Activated CD8-positive, alpha-beta memory T cell treated with anti-CD3 and anti-CD28 coated beads, Interleukin-2, amount 50 U/mL, for 24 hours (primary cell): ENCODE data around the gene ANKRD2.
"Not testable (repeated sequence)": the region's sequence is repeated elsewhere in the genome, so short reads cannot be mapped to it uniquely, and the experiment has no call there.

Experiments
- DNase-seq: peaks from one replicate; pipeline ENCODE4 v3.0.0-alpha.2; 2020; ENCODE audit errors: extremely low read depth

Gene ANKRD2

DNA sequence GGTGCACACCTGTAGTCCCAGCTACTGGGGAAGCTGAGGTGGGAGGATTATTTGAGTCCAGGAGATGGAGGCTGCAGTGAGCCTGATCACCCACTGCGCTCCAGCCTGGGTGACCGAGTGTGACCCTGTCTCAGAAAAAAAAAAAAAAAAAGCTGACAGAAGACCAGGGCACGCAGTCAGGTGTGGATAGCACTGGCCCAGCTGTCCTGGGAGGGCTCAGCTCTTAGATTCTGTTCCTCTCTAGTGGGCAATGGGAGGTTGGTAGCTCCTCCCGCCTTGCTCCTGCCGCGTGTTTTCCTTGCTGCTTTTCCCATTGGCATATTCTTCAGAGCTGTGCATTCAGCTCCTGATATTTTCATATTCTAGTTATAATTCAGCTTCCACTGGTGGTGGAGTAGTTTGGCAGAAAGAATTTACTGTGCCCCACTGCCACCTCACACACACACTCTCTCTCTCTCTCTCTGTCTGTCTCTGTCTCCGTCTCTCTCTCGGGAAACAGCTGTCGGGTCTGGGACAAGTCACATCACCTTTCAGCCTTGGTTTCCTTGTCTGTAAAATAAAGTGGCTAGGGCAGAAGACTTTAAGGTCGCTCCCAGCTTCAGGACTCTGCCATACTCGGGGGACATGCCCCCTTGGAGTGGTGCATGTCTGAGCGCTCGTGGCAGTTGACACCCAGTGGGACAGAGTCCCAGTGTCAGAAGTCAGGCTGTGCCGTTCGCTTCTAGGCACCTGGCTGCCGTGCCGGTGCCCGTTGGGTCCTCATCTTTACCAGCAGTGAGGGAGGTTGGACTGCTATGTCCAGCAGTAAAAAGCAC, 25.9 kb upstream of the ANKRD2 start:
- no peak for DNase-seq

DNA sequence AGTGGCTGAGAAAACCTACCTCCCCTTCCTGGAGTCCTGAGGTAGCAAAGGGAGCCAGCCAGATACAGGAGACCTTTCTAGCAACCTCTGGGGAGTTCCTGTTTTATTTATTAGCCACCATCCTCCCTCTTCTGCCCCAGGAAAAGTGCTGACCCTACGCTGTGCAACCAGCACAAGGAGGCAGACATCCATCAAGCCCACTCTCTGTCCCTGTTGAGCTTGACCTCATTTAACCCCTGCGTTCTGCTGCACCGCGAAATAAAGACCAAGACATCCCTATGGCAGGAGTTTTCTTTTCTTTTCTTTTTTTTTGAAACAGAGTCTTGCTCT, 25.3 kb upstream of the ANKRD2 start:
- no peak for DNase-seq

DNA sequence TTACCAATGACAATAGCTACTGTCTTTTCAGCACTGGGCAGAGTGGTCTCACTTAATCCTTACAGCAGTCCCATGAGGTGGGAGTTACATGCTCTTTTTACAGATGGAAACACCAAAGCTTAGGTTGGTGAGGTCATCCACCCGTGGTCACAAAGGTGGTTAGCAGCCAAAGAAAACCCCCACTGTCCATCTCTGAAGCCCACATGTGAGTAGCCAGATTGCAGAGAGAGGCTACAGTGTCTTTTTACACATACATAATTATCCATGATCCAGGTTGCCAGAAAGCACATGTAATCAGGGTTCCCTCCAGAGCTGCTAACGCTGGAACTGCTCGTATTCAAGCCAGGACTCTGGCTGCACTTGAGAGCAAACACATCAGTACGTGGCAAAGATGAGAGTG, 24.6 kb upstream of the ANKRD2 start:
- no peak for DNase-seq

DNA sequence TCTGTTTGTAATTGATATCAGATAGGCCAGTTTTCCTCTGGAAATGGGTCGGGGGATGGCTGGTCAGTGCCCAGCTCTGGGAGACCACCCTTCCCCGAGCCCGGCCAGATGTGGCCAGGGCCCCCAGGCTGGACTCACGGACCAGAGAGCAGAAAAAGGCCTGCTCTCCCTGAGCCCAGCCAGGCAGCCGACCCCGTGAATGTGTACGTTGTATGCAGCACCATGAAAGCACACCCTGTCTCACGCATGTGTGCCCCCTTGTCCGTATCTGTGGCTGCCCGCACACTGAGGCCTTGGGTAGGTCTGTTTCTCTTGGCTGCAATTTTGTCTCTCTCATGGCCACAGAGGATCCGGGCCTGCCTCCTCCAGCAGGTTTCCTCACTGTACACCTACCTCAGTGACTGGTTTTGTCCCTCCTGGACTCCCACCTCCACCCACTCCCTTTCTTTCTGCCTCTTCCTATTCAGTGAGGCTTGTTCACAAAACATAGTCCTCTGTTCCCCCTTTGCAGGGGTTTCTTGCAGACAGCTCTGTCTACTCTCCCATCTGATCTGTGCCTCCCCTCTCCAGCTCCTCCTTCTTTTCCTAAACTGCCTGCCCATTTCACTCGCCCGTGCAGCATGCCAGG, 23.6 kb upstream of the ANKRD2 start:
- no peak for DNase-seq

GRCh38 chr10:97549587-97550322, 22.8 kb upstream of the ANKRD2 start:
- no peak for DNase-seq

- DNase-seq, result no peak
Measured at GRCh38 chr10:97550336-97551149, 22.0 kb upstream of the ANKRD2 start.

- DNase-seq, result no peak
Measured at GRCh38 chr10:97551271-97551670, 21.3 kb upstream of the ANKRD2 start.

DNA sequence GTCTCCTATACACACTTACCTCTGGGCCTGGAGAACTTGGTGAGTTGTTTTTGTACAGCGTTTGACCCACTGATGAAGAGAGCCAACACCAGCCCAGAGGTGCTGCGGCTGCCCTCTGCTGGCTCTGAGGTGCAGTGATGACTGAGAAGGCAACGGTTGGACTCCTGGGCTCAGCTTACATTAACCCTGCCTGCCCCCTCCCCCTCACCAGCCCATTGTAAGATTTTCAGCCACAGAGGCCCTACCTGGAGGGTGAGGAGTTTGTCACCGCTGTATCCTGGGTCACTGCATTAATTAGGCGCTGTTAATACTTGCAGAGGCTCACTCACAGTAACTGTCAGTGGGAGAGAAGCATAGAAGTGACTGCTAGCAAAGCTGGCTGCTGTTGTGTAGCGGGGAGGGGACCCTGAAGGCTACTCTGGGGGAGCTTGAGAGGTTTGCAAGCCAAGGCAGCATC, 19.0 kb upstream of the ANKRD2 start:
- no peak for DNase-seq

DNA sequence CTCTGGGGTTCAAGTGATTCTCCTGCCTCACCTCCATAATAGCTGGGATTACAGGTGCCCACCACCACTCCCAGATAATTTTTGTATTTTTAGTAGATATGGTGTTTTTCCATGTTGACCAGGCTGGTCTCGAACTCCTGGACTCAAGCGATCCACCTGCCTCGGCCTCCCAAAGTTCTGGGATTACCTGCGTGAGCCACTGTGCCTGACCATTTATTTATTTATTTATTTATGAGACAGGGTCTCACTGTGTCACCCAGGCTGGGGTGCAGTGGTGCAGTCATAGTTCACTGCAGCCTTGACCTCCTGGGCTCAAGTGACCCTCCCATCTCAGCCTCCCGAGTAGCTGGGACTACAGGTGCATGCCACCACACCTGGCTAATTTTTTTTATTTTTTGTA, 18.2 kb upstream of the ANKRD2 start:
- DNase-seq, result not testable (repeated sequence)

- DNase-seq, result not testable (repeated sequence)
Measured at GRCh38 chr10:97555541-97555940, 17.0 kb upstream of the ANKRD2 start.

- DNase-seq, result not testable (repeated sequence)
Measured at GRCh38 chr10:97560731-97561381, 11.7 kb upstream of the ANKRD2 start.

DNA sequence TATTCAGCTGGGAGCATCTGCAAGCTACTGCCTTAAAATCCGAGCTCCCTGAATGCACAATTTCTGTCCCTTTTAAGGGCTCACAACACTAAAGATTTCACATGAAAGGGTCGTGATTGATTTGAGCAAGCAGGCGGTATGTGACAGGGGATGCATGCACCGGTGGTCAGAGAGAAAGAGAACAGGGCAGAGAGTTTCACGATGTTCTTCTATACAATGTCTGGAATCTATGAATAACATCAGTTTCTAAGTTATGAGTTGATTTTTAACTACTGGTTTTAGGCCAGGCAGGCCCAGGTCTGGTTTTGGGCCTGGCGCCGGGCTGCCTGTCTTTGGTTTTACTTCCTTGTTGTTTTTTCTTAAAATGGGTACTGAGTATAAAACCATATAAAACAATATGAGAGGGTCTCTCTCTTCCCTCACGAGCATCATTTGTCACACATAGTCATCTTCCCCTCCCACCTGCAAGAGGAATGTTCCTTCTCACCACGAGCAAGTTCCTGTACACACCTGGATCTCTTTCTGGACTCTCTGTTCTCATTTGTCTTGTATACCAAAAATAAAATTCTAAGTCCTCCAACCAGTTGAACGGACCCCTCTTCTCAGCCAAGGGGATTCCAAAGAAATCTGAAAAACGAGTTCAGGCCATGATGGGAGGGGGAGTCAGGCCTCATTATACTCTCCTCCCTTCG, 11.0 kb upstream of the ANKRD2 start:
- not testable (repeated sequence) for DNase-seq

GRCh38 chr10:97562329-97562728, 10.2 kb upstream of the ANKRD2 start:
- not testable (repeated sequence) for DNase-seq

DNA sequence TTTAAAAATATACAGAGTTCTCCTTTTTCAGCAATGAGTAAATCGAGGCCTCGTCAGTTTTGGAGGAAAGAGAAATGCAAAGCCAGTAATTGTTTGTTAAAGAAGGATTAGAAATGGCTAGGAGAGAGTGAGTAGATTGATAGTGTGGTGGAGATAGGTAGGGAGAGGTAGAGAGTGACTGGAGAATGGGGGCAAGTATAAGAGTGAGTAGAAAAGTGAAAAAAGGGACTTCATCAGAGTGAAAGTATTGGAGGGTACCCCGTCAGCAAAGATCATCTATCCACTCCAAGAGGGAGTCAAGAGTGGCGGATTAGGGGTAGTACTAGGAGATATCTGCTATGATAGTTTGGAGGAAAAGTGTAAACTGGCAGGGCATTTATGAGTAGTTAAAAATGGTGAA, 9.2 kb upstream of the ANKRD2 start:
- DNase-seq, result no peak

GRCh38 chr10:97564776-97565175, 7.8 kb upstream of the ANKRD2 start:
- no peak for DNase-seq

GRCh38 chr10:97566336-97566996, 6.1 kb upstream of the ANKRD2 start:
- DNase-seq, result no peak

- no peak for DNase-seq
Measured at GRCh38 chr10:97567891-97568290, 4.7 kb upstream of the ANKRD2 start.

DNA sequence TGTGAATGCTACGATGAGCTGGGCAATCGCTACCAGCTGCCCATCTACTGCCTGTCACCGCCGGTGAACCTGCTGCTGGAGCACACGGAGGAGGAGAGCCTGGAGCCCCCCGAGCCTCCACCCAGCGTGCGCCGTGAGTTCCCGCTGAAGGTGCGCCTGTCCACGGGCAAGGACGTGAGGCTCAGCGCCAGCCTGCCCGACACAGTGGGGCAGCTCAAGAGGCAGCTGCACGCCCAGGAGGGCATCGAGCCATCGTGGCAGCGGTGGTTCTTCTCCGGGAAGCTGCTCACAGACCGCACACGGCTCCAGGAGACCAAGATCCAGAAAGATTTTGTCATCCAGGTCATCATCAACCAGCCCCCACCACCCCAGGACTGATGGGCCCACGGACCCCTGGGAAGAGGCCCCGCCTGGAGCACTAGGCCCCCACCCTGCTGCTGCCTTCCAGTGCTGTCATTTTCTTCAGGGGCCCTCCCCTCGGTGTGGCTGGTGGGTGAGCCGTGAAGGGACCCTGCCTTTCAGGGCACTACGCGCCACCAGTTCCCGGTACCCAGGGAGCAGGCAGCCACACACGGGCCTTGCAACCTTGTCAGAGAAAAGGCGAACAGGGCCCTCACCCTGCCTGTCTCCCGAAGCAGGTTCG, 2.3 kb upstream of the ANKRD2 start:
- no peak for DNase-seq

DNA sequence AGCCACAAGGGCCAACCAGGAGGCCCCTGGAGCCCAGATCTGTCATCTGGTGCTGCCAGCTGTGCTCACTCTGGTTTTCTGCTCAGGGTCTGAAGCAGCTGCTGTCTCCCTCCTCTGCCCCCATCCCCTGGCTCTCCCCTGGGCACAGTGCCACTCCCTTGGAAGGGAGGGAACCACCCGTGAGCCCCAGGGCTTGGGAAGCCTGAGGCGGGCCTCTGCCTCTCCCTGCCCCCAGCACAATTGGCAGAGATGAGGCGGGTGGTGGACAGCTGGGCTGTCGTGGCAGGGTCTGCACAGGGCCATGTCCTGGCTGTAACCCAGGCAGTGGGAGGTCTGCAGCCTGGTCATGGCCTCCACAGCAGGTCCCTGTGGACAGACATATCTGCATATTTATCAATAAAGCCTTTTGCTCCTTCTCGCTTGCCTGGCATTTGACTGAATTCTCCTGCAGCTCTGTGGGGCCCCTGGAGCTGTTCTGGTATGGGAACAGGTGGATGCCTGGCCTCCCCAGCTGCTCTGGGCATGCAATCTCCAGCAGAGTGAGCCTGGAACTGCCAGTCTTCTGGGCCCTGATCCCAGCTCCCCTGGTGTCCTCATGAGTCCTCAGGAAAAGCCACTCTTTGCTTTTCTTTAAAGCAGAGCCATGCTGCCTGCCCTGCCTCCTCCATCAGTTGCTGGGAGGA, 1.6 kb upstream of the ANKRD2 start:
- DNase-seq, result no peak
